Ectodermal cell (in vitro differentiated cells): ENCODE results near the gene CMTM4.

ENCODE experiments used
- H3K27ac ChIP-seq: 2 replicates; pipeline ENCODE4 v1.7.0; 2013; ENCODE audit warnings: mild to moderate bottlenecking, low read depth, low read length; ENCODE audit not compliant: insufficient read depth, poor library complexity, severe bottlenecking
- H3K27me3 ChIP-seq: 2 replicates; pipeline ENCODE4 v1.7.0; 2013; ENCODE audit warnings: mild to moderate bottlenecking, low read length; ENCODE audit not compliant: insufficient read depth, control insufficient read depth, poor library complexity, severe bottlenecking
- H3K36me3 ChIP-seq: one replicate; pipeline ENCODE4 v1.7.0; 2013; ENCODE audit warnings: low read length; ENCODE audit not compliant: control insufficient read depth, insufficient read depth
- H3K4me1 ChIP-seq: one replicate; pipeline ENCODE4 v1.7.0; 2013; ENCODE audit warnings: low read length; ENCODE audit not compliant: control insufficient read depth, insufficient read depth
- H3K4me3 ChIP-seq: 2 replicates; pipeline ENCODE4 v1.7.0; 2013; ENCODE audit warnings: low read depth, low read length, control low read depth; ENCODE audit not compliant: insufficient read depth
- H3K9me3 ChIP-seq: 2 replicates; pipeline ENCODE4 v1.7.0; 2013; ENCODE audit warnings: mild to moderate bottlenecking, low read length, moderate library complexity; ENCODE audit not compliant: control insufficient read depth
- WGBS, 2 experiments: methylation state at CpG; one replicate each; pipeline ENCODE4 v1.1.7; 2013; ENCODE audit warnings: missing lambda C conversion rate in 2 of 2; 5-methylcytosine and 5-hydroxymethylcytosine counted together

The CMTM4 gene

GRCh38 chr16:66585481-66586239, 110.9 kb downstream of the CMTM4 start:
- no peaks in the 10 kb centered on the region for H3K27me3 ChIP-seq
- no peaks in the 10 kb centered on the region for H3K9me3 ChIP-seq
- no peak overlapping the region for H3K27ac ChIP-seq
- 87 to 91% methylated on average over 10 of the region's 10 CpGs for WGBS, 2 experiments
- H3K4me3 ChIP-seq: no peak overlapping the region
- H3K4me1 ChIP-seq: peaks cover 7% of the 10 kb centered on the region
- H3K36me3 ChIP-seq: no peaks in the 10 kb centered on the region

DNA sequence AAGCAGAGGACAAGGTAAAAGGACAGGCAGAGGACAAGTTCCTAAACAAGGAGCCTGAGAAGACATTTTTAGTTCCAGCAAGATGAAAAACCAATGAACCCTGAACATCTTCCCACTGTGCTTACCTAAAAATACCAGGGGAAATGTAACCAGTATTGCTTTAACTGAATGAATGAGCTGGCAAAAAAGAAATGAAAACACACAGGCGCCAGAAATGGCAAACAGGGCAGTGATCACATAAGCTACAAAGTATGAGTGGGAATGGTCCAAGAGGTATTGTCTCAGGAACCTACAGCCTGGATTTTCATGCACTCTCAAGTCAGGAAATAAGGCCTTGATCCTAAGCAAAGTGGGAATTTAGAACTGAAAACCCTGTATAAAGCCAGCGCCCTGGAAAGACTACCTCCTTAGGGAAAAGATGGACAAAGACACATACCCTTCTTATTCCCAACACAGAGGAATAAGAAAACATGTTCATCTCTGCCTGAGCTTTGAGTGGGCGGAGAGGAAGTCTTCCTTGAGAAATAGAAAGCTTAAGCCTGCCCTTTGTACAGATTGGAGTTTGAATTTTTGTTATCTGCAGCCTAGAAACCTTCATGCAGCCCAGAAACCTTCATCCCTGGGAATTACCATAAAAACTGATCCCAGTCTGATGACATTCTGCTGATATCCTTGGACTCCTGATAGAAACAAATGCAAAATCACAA, 115.1 kb downstream of the CMTM4 start:
- Histone ChIP-seq H3K4me1 (peaks cover 14% of the 10 kb centered on the region), H3K9me3 (no peaks in the 10 kb centered on the region), H3K4me3 (no peak overlapping the region), H3K27ac (no peak overlapping the region), H3K36me3 (no peaks in the 10 kb centered on the region), H3K27me3 (peaks cover 33% of the 10 kb centered on the region)
- WGBS, 2 experiments: 89 to 91% methylated on average over 3 of the region's 3 CpGs

DNA sequence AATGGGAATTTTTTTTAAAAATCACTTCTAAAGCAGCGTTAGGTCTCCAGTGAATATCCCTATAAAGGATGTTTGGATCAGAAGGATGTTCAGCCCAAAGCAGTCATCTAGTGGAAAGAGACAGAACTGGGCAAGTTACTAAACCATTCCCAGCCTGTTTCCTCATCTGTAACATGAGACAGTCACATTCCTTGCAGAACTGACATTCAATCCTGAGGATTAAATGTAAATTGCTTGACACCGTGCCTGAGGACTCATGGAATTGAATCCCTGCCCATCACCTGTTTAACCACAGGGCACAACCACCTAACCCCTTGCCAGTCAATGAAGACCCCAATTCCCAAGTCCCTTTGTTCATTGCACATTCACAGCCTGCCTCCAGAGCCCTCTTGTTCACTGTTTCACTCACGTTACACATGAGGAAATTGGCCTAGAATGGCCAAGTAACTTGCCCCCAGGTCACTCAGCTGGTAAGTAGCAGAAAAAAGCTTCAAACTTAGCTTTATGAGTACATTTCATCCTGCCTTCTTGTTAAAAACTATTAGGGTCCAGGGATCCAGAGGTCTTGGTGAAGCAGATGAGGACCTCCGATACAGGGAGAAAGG, 115.8 kb downstream of the CMTM4 start:
- Histone ChIP-seq H3K27me3 (peaks cover 33% of the 10 kb centered on the region), H3K4me1 (peaks cover 14% of the 10 kb centered on the region), H3K4me3 (no peak overlapping the region), H3K9me3 (no peaks in the 10 kb centered on the region), H3K36me3 (no peaks in the 10 kb centered on the region), H3K27ac (no peak overlapping the region)
- WGBS, 2 experiments: 65 to 66% methylated on average over 4 of the region's 4 CpGs

DNA sequence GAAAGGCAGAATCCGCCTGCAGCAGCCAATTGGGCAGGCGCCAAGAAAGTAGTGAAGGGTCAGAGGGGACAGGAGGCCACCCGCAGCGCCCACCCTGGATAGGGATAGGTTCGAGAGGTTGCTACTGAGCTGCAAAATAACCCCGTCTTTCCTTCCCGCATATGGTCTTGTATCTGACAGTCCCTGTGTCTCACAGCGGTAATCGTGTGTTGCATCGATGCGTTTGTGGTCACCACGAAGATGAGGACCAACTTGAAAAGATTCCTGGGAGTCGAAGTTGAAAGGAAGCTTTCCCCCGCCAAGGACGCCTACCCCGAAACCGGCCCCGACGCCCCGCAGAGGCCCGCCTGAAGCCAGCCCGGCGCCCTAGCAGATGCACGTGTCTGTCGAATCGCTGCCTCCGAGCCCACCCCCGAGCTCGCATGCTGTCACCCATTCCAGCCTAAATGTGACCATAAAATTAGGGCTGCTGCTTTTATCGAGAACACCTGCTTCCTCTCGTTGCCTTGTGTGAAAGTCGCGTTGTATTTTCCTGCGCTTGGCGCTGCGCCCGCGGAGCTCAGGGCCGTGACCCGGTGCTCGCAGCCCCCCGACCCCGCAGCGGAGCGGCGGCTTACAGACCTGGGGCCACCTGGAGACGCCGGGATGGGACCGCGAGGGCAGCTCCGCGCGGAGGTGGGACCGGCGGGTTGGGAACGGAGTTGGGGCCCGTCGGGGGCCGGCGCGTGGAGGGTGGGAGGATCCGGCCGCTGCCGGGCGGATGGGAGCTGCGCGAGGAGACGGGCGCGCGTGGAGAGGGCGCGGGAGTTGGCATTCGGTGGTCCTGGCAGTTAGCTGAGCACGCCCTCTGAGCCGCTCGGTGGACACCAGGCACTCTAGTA, 117.7 kb downstream of the CMTM4 start, which contains the start of gene CMTM2:
TSS of gene CMTM2 (plus strand) at position 813 of the 881 bp plus-strand sequence. CDS start 145 bp downstream, outside the sequence.
- Histone ChIP-seq H3K36me3 (no peaks in the 10 kb centered on the region), H3K27me3 (peaks cover 33% of the 10 kb centered on the region), H3K9me3 (no peaks in the 10 kb centered on the region), H3K4me3 (peak within 1 kb of the TSS; percentile 19), H3K27ac (no peak within 1 kb of the TSS), H3K4me1 (peaks cover 14% of the 10 kb centered on the region)
- WGBS, 2 experiments: 61 to 65% methylated on average over 77 of the region's 77 CpGs

DNA sequence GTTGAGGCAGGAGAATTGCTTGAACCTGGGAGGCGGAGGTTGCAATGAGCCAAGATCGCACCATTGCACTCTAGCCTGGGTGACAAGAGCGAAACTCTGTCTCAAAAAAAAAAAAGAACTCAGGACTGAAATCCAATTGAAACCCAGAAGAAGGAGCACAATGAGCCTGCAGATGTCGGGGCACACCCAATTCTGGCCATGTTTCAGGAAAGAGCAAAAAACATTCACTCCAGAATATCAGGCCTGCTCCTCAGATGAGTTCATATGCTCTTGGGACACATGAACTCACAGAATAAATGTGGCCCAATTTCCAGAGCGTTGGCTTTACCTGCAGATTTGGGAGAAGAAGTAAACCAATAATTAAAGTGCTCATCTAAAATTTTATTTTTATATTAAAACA, 120.2 kb downstream of the CMTM4 start:
- Histone ChIP-seq H3K27me3 (peaks cover 33% of the 10 kb centered on the region), H3K9me3 (no peaks in the 10 kb centered on the region), H3K36me3 (no peaks in the 10 kb centered on the region), H3K27ac (no peak overlapping the region), H3K4me3 (no peak overlapping the region), H3K4me1 (peaks cover 13% of the 10 kb centered on the region)
- WGBS, 2 experiments: 92 to 93% methylated on average over 5 of the region's 5 CpGs

GRCh38 chr16:66575060-66575459, 121.5 kb downstream of the CMTM4 start:
- H3K36me3 ChIP-seq: no peaks in the 10 kb centered on the region
- WGBS, 2 experiments: 84 to 94% methylated on average over 3 of the region's 3 CpGs
- no peaks in the 10 kb centered on the region for H3K9me3 ChIP-seq
- H3K4me3 ChIP-seq: no peak overlapping the region
- H3K27ac ChIP-seq: no peak overlapping the region
- peaks cover 32% of the 10 kb centered on the region for H3K27me3 ChIP-seq
- H3K4me1 ChIP-seq: peaks cover 3% of the 10 kb centered on the region

GRCh38 chr16:66574531-66574930, 122.0 kb downstream of the CMTM4 start:
- H3K36me3 ChIP-seq: no peaks in the 10 kb centered on the region
- H3K9me3 ChIP-seq: no peaks in the 10 kb centered on the region
- 94% methylated on average over 3 of the region's 3 CpGs for WGBS, 2 experiments
- no peak overlapping the region for H3K27ac ChIP-seq
- no peaks in the 10 kb centered on the region for H3K4me1 ChIP-seq
- no peak overlapping the region for H3K4me3 ChIP-seq
- H3K27me3 ChIP-seq: peaks cover 26% of the 10 kb centered on the region

GRCh38 chr16:66574081-66574480, 122.5 kb downstream of the CMTM4 start:
- WGBS, 2 experiments: 89 to 93% methylated on average over 1 of the region's 1 CpG
- no peak overlapping the region for H3K27ac ChIP-seq
- H3K27me3 ChIP-seq: peaks cover 22% of the 10 kb centered on the region
- H3K4me1 ChIP-seq: no peaks in the 10 kb centered on the region
- no peaks in the 10 kb centered on the region for H3K36me3 ChIP-seq
- no peaks in the 10 kb centered on the region for H3K9me3 ChIP-seq
- H3K4me3 ChIP-seq: no peak overlapping the region

DNA sequence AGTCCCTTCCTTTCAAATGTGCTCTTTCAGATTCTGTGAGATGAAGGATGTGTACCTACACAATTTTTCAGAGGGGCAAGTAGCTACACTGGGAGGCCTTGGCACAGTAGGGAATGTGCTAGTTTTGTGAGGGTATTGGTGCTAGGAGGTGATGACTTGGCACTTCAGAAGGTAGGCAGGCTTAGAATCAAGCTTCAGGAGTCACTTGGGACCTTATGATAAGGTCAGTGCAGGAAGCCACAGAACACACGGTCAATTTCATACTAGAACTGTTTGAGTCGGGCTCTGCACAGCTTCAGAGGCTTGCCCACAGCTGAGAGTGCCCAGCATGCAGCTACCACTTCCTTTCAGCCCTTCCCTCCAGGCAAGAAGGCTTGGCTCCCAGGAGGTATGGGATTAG, 124.2 kb downstream of the CMTM4 start:
- no peaks in the 10 kb centered on the region for H3K9me3 ChIP-seq
- 87% methylated on average over 2 of the region's 2 CpGs for WGBS, 2 experiments
- H3K4me1 ChIP-seq: no peaks in the 10 kb centered on the region
- H3K36me3 ChIP-seq: no peaks in the 10 kb centered on the region
- no peak overlapping the region for H3K27ac ChIP-seq
- peaks cover 5% of the 10 kb centered on the region for H3K27me3 ChIP-seq
- H3K4me3 ChIP-seq: no peak overlapping the region
